ENCODE results near the gene TGM3.

DNA sequence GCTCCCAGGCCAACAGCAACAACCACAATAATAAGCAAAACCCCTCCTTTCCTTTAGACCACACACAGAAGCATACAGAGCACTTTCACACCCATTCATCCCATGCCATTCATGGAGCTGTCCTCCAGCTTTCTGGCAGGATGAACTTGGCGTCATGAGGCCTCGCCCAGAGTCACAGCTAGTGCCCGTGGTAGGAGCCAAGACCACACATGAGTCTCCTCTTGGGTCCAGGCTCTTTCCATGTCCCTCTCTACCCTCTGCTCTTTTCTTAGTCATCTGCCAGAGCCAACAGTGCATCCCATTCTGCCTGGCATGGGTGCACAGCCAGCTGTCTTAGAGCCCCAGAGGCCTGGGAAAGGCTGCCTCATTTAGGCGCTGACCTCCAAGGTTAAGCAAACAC is 1.8 kb upstream of the TGM3 start:
- TF ChIP-seq POLR2AphosphoS5 (IDR thresholded peaks at IDR 0.05; ENCODE audit: borderline replicate concordance, low read depth, low read length) = no peak
- no peak for TF ChIP-seq EZH2 (IDR thresholded peaks at IDR 0.05)
- TF ChIP-seq FOXP2 (optimal IDR thresholded peaks at IDR 0.05; ENCODE audit: control extremely low read depth, extremely low read length, insufficient read depth) = no peak
